T-helper 1 cell (primary cell): ENCODE results near the gene DND1.
"Not testable (repeated sequence)": the region's sequence is repeated elsewhere in the genome, so short reads cannot be mapped to it uniquely, and the experiment has no call there.

Source experiments
- DNase-seq, 5 donors: peaks; one replicate each; pipeline ENCODE4 v3.0.0-alpha.2; 2012 to 2020

DND1 gene

GRCh38 chr5:140671472-140672125 lies 1.8 kb downstream of the DND1 start:
- DNase-seq = no peak

- DNase-seq = not testable (repeated sequence)
These were observed 2.3 kb downstream of the DND1 start for GRCh38 chr5:140671035-140671434.

GRCh38 chr5:140664359-140665119 lies 8.8 kb downstream of the DND1 start, which contains the start of gene WDR55:
Gene WDR55 (plus strand): TSS chr5:140664904. CDS start chr5:140664913, 9 bp downstream.
- DNase-seq = peak; percentile 93 to 96 (median 95)

- DNase-seq = no peak
These were observed 9.4 kb downstream of the DND1 start for GRCh38 chr5:140664030-140664358.

GRCh38 chr5:140660371-140660770 lies 13.0 kb downstream of the DND1 start:
- DNase-seq = not testable (repeated sequence)

- DNase-seq = no peak
These were observed 14.5 kb downstream of the DND1 start for GRCh38 chr5:140658870-140659269.

- no peak for DNase-seq
These were observed 26.3 kb downstream of the DND1 start for GRCh38 chr5:140647042-140647419.

GRCh38 chr5:140642718-140643117 lies 30.7 kb downstream of the DND1 start:
- no peak for DNase-seq

- no peak for DNase-seq
These were observed 31.7 kb downstream of the DND1 start for GRCh38 chr5:140641716-140642115.

- DNase-seq = peak; percentile 96 to 98 (median 97)
These were observed 34.0 kb downstream of the DND1 start, which contains the start of gene TMCO6 for GRCh38 chr5:140639148-140639981. Gene TMCO6 (plus strand): TSS chr5:140639451. CDS start chr5:140639528, 77 bp downstream.

- DNase-seq = not testable (repeated sequence)
These were observed 34.6 kb downstream of the DND1 start for GRCh38 chr5:140638898-140639147.

- no peak for DNase-seq
These were observed 35.8 kb downstream of the DND1 start for GRCh38 chr5:140637371-140638100.

GRCh38 chr5:140635291-140636257 lies 37.8 kb downstream of the DND1 start:
- no peak for DNase-seq

- no peak for DNase-seq
These were observed 39.3 kb downstream of the DND1 start for GRCh38 chr5:140634103-140634502.

GRCh38 chr5:140633501-140633900 lies 39.9 kb downstream of the DND1 start:
- no peak for DNase-seq

GRCh38 chr5:140633021-140633471 lies 40.3 kb downstream of the DND1 start, which contains the start of gene CD14:
Gene CD14 (minus strand): TSS chr5:140633175. CDS start chr5:140633071, 104 bp downstream.
- no peak for DNase-seq

GRCh38 chr5:140632366-140633020 lies 40.9 kb downstream of the DND1 start:
- DNase-seq = peak in 4 of 5 donors; percentile 28 to 68 (median 32)

- peak in 3 of 5 donors; percentile 10 to 18 (median 18) for DNase-seq
These were observed 41.5 kb downstream of the DND1 start for GRCh38 chr5:140631831-140632365.

- DNase-seq = no peak
These were observed 42.3 kb downstream of the DND1 start for GRCh38 chr5:140631036-140631417.

GRCh38 chr5:140630292-140631035 lies 42.9 kb downstream of the DND1 start:
- DNase-seq = no peak
